Measurements from ENCODE around the gene HOXA7.

The HOXA7 gene

DNA sequence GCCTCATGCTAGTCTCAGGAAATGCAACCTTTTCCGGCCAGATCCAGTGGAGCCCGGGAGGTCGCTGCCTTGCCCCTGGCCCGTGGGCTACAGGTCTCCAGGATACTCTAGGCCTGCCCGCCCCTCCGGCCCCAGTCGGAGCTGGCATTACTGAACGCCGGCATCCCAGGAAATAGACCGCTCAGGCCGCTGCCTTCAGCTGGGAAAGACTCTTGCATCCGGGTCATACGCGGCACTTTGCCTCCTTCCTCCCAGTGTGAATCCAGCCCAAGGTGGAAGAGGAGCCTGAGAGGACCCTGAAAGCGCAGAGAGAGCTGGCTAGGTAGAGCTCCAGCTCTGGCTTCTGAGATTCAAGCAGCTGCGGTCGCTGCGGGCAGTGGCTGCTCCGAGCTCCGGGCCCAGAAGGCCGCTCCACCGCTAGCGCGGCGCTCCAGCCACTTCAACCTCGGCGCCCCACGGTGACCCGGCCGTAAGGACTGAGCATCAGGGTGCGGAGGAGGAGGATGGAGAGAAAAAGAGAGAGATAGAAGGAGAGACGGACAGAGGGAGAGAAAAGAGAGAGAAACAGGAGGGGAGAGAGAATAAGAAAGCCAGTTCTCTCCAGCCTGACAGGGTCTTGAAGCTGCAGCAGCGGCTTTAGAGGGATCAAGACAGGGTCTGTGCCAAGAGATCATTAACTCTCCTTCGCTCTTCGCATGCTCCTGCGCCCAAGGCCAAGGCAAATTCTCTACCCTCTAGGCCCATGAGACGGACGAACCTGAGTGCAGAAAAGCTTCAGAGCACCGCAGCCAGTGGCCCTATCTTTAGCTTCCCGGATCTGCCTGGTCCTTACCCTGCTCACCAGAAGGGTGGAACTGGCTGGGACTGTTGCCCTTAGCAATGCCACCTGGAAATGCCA, 19.4 kb upstream of the HOXA7 start:
- Mint-ChIP-seq H3K27ac (ENCODE audit: low read depth) (no peak overlapping the region), H3K9me3 (no peaks in the 10 kb centered on the region), H3K36me3 (ENCODE audit: insufficient read depth) (peaks cover 13% of the 10 kb centered on the region), H3K27me3 (peaks cover 74% of the 10 kb centered on the region), H3K4me3 (no peak overlapping the region), H3K4me1 (peaks cover 26% of the 10 kb centered on the region)
- ATAC-seq (replicated peaks; ENCODE audit: extremely low read depth, poor library complexity, severe bottlenecking) (no peak), DNase-seq (ENCODE audit: low spot score in 2 of 2) (no peak)

DNA sequence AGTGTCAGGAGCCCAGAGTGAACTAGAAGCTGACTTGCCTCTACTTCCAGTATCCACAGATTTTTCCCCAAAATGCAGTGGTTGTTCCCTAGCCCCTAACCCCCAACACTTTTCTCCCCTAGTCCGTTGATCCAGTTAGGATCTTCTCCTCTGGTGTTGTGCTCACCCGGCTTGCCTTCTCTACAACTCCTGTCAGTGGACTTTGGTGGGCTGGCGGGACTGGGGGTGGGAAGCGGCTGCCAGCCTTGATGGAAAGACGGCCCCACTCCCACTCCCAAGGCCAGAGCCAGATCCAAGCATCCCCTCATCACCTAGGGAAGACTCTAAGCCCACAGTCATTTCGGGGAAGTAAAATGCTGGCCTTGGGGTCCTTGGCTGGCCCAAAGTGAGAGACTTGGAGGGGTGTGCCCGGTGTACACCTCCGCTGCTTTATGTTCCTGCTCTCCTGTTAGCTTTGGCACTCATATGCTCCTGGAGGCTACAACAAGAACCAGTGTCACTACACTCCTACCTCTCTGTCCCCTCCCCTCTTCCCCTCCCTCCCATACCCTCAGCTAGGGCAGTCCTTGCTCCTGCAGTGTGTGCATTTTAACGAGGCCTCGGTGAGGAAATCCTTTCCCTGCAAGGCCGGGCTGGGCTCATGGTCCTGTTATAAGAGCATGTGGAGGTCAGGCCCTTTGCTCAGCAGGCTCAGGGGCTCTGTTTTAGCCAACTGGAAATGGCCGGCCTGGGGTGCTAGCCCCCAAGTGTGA, 18.6 kb upstream of the HOXA7 start:
- peaks cover 74% of the 10 kb centered on the region for H3K27me3 Mint-ChIP-seq
- peak overlapping the region; percentile 68 for H3K4me3 Mint-ChIP-seq
- H3K4me1 Mint-ChIP-seq = peaks cover 21% of the 10 kb centered on the region
- H3K36me3 Mint-ChIP-seq (ENCODE audit: insufficient read depth) = peaks cover 15% of the 10 kb centered on the region
- H3K9me3 Mint-ChIP-seq = no peaks in the 10 kb centered on the region
- H3K27ac Mint-ChIP-seq (ENCODE audit: low read depth) = no peak overlapping the region
- ATAC-seq (replicated peaks; ENCODE audit: extremely low read depth, poor library complexity, severe bottlenecking) = no peak
- no peak for DNase-seq (ENCODE audit: low spot score in 2 of 2)

DNA sequence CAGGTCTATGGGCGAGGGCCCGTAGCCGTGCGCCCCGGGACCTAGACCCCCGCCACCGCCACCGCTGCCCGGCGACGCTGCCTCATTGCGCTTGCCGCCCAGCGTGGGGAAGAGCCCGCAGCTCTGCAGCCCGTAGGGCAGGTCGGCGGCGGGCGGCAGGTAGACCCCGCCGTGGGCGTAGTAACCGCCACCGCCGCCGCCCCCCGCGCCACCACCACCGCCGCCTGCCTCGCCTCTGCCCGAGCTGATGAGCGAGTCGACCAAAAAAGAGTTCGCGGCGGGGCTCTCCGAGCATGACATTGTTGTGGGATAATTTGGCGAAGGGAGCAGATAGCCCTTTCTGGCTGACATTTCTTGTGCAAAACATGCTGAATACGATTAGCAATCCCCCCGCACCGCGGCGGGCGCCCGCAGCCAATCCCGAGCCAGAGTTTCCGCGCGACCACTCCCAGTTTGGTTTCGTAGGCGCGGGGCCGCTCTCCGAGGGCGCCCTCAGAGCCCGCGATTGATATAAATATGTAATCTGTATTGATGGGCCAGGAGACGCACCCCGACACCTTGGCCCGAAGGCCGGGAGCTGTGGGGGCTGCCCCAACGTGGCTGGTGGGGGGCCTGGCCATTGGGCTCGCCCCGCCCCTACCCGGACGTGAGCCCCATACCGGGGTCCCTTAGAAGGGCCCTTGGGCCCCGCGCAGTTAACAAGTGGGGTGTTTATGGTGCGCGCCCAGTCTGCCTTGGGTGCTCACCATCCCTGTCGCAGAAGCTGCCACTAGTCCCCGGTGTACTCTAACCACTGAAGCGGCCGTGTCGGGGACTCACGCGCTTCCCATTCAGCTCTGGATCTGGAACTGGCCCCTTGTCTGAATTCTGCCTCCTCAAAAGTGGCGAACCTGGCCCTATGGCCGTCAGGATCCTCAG, 17.7 kb upstream of the HOXA7 start, which contains the start of gene HOXA10:
Gene HOXA10, minus strand, starts transcription at position 365 of the 918 bp plus-strand sequence. Its CDS starts 14 bp downstream, at position 351.
- DNase-seq (ENCODE audit: low spot score in 2 of 2) (no peak), ATAC-seq (replicated peaks; ENCODE audit: extremely low read depth, poor library complexity, severe bottlenecking) (no peak)
- Mint-ChIP-seq H3K4me3 (peak within 1 kb of the TSS; percentile 69), H3K9me3 (no peaks in the 10 kb centered on the region), H3K27me3 (peaks cover 74% of the 10 kb centered on the region), H3K36me3 (ENCODE audit: insufficient read depth) (peaks cover 17% of the 10 kb centered on the region), H3K27ac (ENCODE audit: low read depth) (no peak within 1 kb of the TSS), H3K4me1 (peaks cover 14% of the 10 kb centered on the region)

DNA sequence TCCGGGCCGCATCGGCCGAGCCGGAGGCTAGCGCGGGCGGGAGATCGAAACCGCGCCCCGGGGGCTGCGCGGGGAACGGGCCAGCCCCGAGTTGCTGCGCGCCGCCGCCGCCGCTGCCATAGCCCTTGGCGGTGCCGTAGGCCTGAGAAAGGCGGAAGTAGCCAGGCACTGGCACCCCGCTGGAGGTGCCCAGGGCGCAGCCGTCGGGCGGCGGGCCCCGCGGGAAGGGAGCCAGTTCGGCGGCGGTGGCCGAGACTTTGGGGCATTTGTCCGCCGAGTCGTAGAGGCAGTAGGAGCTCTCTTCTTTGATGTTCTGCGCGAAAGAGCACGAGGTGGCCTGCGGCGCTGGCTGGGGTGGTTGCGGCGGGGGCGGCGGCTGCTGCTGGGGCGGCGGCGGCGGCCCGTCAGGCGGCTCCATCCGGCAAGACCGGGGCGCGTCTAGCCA, 17.1 kb upstream of the HOXA7 start:
- Mint-ChIP-seq H3K9me3 (no peaks in the 10 kb centered on the region), H3K27ac (ENCODE audit: low read depth) (no peak overlapping the region), H3K36me3 (ENCODE audit: insufficient read depth) (peaks cover 22% of the 10 kb centered on the region), H3K4me1 (peaks cover 18% of the 10 kb centered on the region), H3K27me3 (peaks cover 75% of the 10 kb centered on the region), H3K4me3 (peak overlapping the region; percentile 69)
- ATAC-seq (replicated peaks; ENCODE audit: extremely low read depth, poor library complexity, severe bottlenecking) (peak; percentile 65), DNase-seq (ENCODE audit: low spot score in 2 of 2) (no peak)

DNA sequence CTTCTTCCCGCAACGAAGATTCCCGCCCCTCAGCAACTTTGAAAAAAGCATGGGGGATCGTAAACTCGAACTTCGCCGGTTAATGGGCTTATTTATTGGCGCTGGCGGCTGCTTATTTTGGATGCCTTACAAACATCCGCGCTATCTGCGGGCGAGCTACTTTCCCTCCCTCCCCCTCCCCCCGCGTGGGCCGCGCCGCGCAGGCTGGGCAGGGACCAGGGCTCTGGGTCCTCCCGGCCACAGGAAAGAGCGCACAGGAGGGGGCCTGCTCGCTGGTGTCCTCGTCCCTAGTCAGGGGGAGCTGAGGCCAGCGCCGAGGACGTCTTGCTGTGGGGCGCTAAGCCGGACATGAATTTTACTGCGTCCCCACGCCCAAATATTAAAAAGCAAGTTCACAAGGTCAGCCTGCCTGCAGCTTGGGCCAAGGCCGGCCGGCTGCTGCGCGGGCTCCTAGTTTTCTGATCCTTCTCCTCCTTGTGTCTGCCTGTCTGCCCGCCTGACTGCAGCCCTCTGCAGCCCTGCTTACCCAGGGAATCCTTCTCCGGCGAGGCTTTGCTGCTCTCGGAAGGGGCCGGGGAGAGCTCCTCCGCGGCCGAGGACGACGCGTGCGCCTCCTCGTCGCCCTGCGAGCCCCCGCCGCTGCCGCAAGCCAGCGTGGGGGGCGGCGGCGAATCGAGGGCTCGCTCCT, 16.5 kb upstream of the HOXA7 start:
- no peak for DNase-seq (ENCODE audit: low spot score in 2 of 2)

DNA sequence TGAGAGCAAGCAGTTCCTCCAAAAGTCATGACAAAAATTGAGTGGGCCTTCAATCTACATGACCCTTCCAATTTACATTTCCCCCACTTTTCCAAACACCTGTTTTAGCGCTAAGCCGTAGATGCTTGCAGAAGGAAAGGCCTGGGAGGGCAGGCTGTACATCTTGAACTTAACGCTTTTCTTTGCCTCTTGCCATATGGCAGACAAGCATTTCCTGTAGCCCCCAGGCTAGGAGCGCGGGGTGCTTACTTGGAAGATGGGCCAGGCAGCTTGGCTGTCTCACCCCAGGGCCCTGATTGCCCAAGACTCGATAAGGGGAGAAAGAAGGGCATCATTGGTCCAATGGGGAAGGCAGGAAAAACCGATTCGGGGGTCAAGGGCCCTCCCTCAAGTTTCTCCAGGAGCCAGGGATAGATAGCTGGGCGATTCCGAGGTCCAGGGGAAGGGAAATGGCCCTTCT, 15.9 kb upstream of the HOXA7 start:
- Mint-ChIP-seq H3K4me1 (peaks cover 23% of the 10 kb centered on the region), H3K36me3 (ENCODE audit: insufficient read depth) (peaks cover 24% of the 10 kb centered on the region), H3K27me3 (peaks cover 78% of the 10 kb centered on the region), H3K4me3 (peak overlapping the region; percentile 69), H3K9me3 (no peaks in the 10 kb centered on the region), H3K27ac (ENCODE audit: low read depth) (peak overlapping the region; percentile 72)
- ATAC-seq (replicated peaks; ENCODE audit: extremely low read depth, poor library complexity, severe bottlenecking) (no peak), DNase-seq (ENCODE audit: low spot score in 2 of 2) (no peak)

More for the DNA sequence above, 16.5 kb upstream of the HOXA7 start:
- peak; percentile 22 for ATAC-seq (replicated peaks; ENCODE audit: extremely low read depth, poor library complexity, severe bottlenecking)
- H3K36me3 Mint-ChIP-seq (ENCODE audit: insufficient read depth) = peaks cover 24% of the 10 kb centered on the region
- peak overlapping the region; percentile 69 for H3K4me3 Mint-ChIP-seq
- no peaks in the 10 kb centered on the region for H3K9me3 Mint-ChIP-seq
- H3K27ac Mint-ChIP-seq (ENCODE audit: low read depth) = peak overlapping the region; percentile 72
- H3K27me3 Mint-ChIP-seq = peaks cover 78% of the 10 kb centered on the region
- H3K4me1 Mint-ChIP-seq = peaks cover 20% of the 10 kb centered on the region

DNA sequence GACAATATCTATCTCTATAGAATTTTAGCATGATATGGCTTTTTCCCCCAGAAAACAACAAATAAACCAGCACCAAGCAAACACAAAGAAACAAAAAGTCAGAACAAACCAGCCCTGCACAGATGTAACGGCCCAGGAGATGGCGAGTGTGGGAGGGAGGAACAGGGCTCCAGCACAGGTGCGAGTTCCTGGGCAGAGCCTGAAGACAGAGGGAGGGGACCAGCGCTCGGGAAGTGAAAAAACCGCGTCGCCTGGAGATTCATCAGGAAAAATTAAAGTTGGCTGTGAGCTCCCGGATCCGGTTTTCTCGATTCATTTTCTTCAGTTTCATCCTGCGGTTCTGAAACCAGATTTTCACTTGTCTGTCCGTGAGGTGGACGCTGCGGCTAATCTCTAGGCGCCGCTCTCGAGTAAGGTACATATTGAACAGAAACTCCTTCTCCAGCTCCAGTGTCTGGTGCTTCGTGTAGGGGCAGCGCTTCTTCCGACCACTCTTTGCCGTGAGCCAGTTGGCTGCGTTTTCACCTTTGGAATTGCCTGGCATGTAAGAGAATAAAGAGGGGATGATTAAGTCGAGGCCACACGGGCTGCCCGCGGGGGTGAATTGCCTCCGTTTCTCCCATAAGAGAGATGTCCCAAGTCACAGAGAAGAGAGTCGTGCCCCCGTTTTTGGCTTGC, 15.3 kb upstream of the HOXA7 start:
- peak overlapping the region; percentile 69 for H3K4me3 Mint-ChIP-seq
- peaks cover 28% of the 10 kb centered on the region for H3K36me3 Mint-ChIP-seq (ENCODE audit: insufficient read depth)
- no peaks in the 10 kb centered on the region for H3K9me3 Mint-ChIP-seq
- DNase-seq (ENCODE audit: low spot score in 2 of 2) = no peak
- H3K27ac Mint-ChIP-seq (ENCODE audit: low read depth) = peak overlapping the region; percentile 72
- no peak for ATAC-seq (replicated peaks; ENCODE audit: extremely low read depth, poor library complexity, severe bottlenecking)
- H3K4me1 Mint-ChIP-seq = peaks cover 29% of the 10 kb centered on the region
- peaks cover 82% of the 10 kb centered on the region for H3K27me3 Mint-ChIP-seq

DNA sequence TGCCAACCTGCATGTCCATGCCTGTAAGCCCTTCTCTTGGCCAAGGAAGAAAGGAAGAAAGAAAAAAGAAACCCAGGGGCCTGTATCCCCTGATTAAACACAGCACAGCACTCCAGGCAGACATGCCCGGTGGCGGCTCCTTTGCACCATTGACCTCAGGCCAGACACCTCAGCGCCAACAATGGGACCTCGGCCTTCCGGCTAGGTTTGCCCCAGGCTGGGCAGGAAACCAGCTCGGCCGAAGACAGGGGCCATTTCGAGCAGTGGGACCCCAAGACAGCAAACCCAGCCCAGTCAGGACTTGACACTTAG, 14.8 kb upstream of the HOXA7 start:
- H3K4me1 Mint-ChIP-seq = peaks cover 29% of the 10 kb centered on the region
- peaks cover 87% of the 10 kb centered on the region for H3K27me3 Mint-ChIP-seq
- DNase-seq (ENCODE audit: low spot score in 2 of 2) = no peak
- no peaks in the 10 kb centered on the region for H3K9me3 Mint-ChIP-seq
- ATAC-seq (replicated peaks; ENCODE audit: extremely low read depth, poor library complexity, severe bottlenecking) = no peak
- peak overlapping the region; percentile 69 for H3K4me3 Mint-ChIP-seq
- peaks cover 33% of the 10 kb centered on the region for H3K36me3 Mint-ChIP-seq (ENCODE audit: insufficient read depth)
- H3K27ac Mint-ChIP-seq (ENCODE audit: low read depth) = peak overlapping the region; percentile 17

DNA sequence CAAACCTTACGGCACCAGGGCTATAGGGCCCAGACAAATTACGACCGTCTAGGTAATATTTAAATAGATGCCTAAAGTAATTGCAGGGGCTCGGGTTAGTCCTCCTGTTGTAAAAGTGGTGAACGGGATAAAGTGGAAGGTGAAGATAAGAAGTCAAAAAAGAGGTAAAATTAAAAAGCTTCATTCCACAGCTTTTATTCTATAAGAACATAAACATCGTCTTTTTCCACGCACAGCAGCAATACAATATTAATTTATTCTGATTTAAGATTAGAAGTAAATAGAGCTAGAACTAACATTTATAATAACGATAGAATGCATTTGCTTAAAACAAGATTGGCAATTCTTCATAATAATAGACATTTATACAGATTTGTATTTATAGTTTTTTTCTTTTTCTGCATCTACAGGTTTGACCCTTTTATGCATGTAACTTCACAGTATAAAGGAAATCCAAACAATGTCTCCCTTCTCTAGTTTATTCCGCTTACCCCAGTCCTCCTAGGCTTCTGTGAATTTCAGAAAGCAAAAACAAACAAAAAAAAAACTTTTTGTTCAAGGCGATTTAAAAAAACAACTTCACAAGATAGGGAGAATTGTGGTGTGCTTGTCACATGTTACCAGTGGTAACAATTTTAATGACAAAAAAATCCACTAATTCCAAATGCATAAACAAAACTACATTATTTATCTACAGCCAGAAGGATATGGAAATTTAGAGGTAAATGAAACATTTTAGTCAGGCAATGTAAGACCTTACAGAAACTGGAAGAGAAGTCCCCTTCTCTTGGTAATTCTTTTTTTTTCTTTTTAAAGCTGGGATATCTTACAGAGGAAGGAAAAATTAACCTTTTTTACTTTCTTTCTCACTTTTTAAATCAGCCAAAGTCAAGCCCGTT, 14.2 kb upstream of the HOXA7 start:
- peaks cover 34% of the 10 kb centered on the region for H3K4me1 Mint-ChIP-seq
- H3K27ac Mint-ChIP-seq (ENCODE audit: low read depth) = peak overlapping the region; percentile 20
- no peak for ATAC-seq (replicated peaks; ENCODE audit: extremely low read depth, poor library complexity, severe bottlenecking)
- peaks cover 37% of the 10 kb centered on the region for H3K36me3 Mint-ChIP-seq (ENCODE audit: insufficient read depth)
- H3K27me3 Mint-ChIP-seq = peaks cover 87% of the 10 kb centered on the region
- no peaks in the 10 kb centered on the region for H3K9me3 Mint-ChIP-seq
- DNase-seq (ENCODE audit: low spot score in 2 of 2) = no peak
- no peak overlapping the region for H3K4me3 Mint-ChIP-seq

DNA sequence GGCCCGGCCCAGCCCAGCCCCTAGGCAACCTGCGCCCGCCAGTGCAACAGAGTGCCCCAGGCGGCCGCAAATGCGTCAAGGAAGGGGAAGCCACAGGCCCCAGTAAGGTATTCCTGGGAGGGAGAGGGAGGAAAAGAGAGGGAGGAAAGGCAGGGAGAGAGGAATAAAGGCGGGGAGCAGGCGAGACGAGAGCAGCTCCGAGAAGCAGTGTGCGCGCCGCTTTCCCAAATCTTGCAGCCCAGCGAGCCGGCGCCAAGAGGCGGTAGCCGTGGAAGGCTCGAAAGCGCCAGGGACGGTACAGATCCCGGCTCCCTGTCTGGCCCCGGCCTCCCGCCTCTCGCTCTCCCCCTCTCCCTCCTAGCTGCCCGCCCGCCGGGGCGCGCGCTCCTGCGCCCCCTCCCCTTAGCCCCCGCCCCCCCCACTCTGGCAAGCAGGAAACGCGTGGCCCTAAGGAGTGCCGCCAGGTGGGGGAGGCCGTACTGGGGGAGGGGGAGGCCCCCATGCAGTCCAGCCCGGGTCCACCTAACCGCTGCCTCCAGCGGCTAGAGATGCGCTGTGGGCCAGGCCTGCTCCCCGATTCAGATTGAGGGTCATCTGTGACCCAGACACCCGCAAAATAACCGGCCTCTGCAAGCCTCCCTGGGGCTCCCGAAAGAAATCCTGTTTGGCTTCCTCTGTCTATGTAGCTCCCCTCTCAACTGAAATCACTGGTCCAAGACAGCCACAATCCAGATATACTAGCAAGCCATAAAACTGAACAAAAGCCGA, 13.4 kb upstream of the HOXA7 start:
- Mint-ChIP-seq H3K9me3 (no peaks in the 10 kb centered on the region), H3K27ac (ENCODE audit: low read depth) (peak overlapping the region; percentile 74), H3K27me3 (peaks cover 82% of the 10 kb centered on the region), H3K4me3 (peak overlapping the region; percentile 48), H3K36me3 (ENCODE audit: insufficient read depth) (peaks cover 40% of the 10 kb centered on the region), H3K4me1 (peaks cover 36% of the 10 kb centered on the region)
- ATAC-seq (replicated peaks; ENCODE audit: extremely low read depth, poor library complexity, severe bottlenecking) (no peak), DNase-seq (ENCODE audit: low spot score in 2 of 2) (no peak)

Data from central memory CD8-positive, alpha-beta T cell (primary cell).